OCI-LY7 (cell line): Measurements from ENCODE around the gene TMEM178B. TPM values are rescaled to one million over a fixed set of nuclear protein-coding genes. Genes with fewer than 3 reads are reported as not detected.

ENCODE experiments used
- BruUV-seq: library from RNA; stranded (reverse); fragments of 400-500 nt; replicated peaks from 2 replicates; lab custom pipeline; 2021; lab: Mats Ljungman, UMichigan
- CTCF ChIA-PET: fragments of 300-600 bp; sonication (Branson Sonifier 250); formaldehyde crosslinking; loops from one replicate; lab custom pipeline; 2022; ENCODE audit warnings: antibody characterized with exemption; ENCODE audit not compliant: unreplicated experiment; lab: Charles Lee
- POLR2A ChIA-PET: fragments of 300-600 bp; sonication (Branson Sonifier 250); formaldehyde crosslinking; loops from one replicate; lab custom pipeline; 2022; ENCODE audit warnings: antibody characterized with exemption; lab: Charles Lee
- DNase-seq: peaks from one replicate; pipeline ENCODE4 v3.0.0-alpha.2; 2015; ENCODE audit warnings: low spot score
- H2AFZ ChIP-seq: fragments of 200-600 bp; sonication (generic), shearing (Covaris generic); 2 replicates; pipeline ENCODE4 v1.6.1; 2014; ENCODE audit warnings: mild to moderate bottlenecking, antibody characterized with exemption, low read length, moderate library complexity
- H3K27ac ChIP-seq: fragments of 200-600 bp; sonication (generic); 2 replicates; pipeline ENCODE4 v1.5.1; 2014; ENCODE audit warnings: mixed run types, low read depth, mild to moderate bottlenecking, moderate library complexity, low read length, inconsistent platforms; ENCODE audit not compliant: poor library complexity, severe bottlenecking
- H3K36me3 ChIP-seq: fragments of 200-600 bp; sonication (generic); 2 replicates; pipeline ENCODE4 v1.6.1; 2014; ENCODE audit warnings: mild to moderate bottlenecking, antibody characterized with exemption, low read length, moderate library complexity, mixed read lengths; ENCODE audit not compliant: insufficient read depth
- H3K4me1 ChIP-seq: fragments of 200-600 bp; sonication (generic); 2 replicates; pipeline ENCODE4 v1.5.1; 2014; ENCODE audit warnings: mild to moderate bottlenecking, low read length; ENCODE audit not compliant: insufficient read depth, poor library complexity, severe bottlenecking
- H3K4me2 ChIP-seq: fragments of 200-600 bp; sonication (generic); 2 replicates; pipeline ENCODE4 v1.6.1; 2014; ENCODE audit warnings: mild to moderate bottlenecking, low read length
- H3K4me3 ChIP-seq: fragments of 200-600 bp; sonication (generic); 2 replicates; pipeline ENCODE4 v1.5.1; 2014; ENCODE audit warnings: mild to moderate bottlenecking, low read depth, low read length; ENCODE audit not compliant: poor library complexity, severe bottlenecking
- H3K79me2 ChIP-seq: fragments of 200-600 bp; sonication (generic); 2 replicates; pipeline ENCODE4 v1.6.1; 2016; ENCODE audit warnings: low read depth, mild to moderate bottlenecking, low read length, moderate library complexity, mixed read lengths; ENCODE audit not compliant: insufficient read depth
- H3K9me2 ChIP-seq: fragments of 200-600 bp; sonication (generic); 2 replicates; pipeline ENCODE4 v1.6.1; 2016; ENCODE audit warnings: mild to moderate bottlenecking, low read length, mixed read lengths; ENCODE audit not compliant: insufficient read depth
- H3K9me3 ChIP-seq: fragments of 200-600 bp; sonication (generic); 2 replicates; pipeline ENCODE4 v1.6.1; 2014; ENCODE audit warnings: mild to moderate bottlenecking, mixed run types, low read length, mixed read lengths
- H4K20me1 ChIP-seq: fragments of 200-600 bp; sonication (generic); 2 replicates; pipeline ENCODE4 v1.6.1; 2014; ENCODE audit warnings: mild to moderate bottlenecking, antibody characterized with exemption, low read length, moderate library complexity, mixed read lengths; ENCODE audit not compliant: insufficient read depth
- EZH2phosphoT487 ChIP-seq: fragments of 200-600 bp; sonication (generic); IDR thresholded peaks from 2 replicates; pipeline ENCODE4 v1.6.1; 2018; ENCODE audit warnings: low read depth, borderline replicate concordance, mild to moderate bottlenecking, mixed run types, antibody characterized with exemption, low read length, moderate library complexity, mixed read lengths
- intact Hi-C: fragments of 100-400 bp; cut with micrococcal nuclease; formaldehyde crosslinking; loops from one replicate; pipeline ENCODE4 v1.10.0; 2022; ENCODE audit not compliant: unreplicated experiment
- total RNA-seq, 2 experiments: library from RNA; depleted of rRNA in 1 of 2; stranded (reverse); fragments of >200 nt in 1 of 2; shearing (Covaris generic) in 1 of 2; gene quantifications; 2 replicates each; pipeline ENCODE4 v1.2.3, GENCODE V29; 2014 to 2022
- TF ChIP-seq, protein P1 (sequence below): fragments of 200-600 bp; sonication (generic); conservative IDR thresholded peaks from 2 replicates; pipeline ENCODE4 v1.5.1; 2014; ENCODE audit warnings: mild to moderate bottlenecking, antibody characterized with exemption, low read length, moderate library complexity, mixed read lengths

The TMEM178B gene
- total RNA-seq, 2 experiments from 2014 or later = not detected

DNA sequence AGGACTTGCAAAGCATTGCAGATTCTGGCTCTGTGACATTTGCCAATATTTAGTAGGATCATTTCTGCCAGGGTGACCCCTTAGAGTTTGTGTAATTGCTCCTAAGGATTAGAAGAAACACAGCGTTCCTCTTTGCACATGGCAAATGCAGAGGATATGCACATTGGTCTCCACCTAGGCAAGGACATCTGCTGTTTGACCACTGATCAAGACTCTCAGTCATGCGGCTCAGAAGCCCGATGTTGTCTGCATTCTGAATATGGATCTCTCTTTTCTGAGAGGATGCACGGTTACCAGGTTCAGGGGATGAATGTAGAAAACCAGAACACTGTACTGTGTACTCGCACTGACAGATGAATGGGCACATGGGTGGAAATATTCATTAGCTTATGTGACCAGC is 296.8 kb downstream of the TMEM178B start:
- no peak overlapping the region for H2AFZ ChIP-seq
- DNase-seq = no peak
- H3K27ac ChIP-seq = no peak overlapping the region
- POLR2A ChIA-PET = interaction anchor here (0.6 kb wide), 1 partner anchor 261 kb away, joined by 3 read pairs; no protein-coding TSS in a partner anchor
- H3K4me1 ChIP-seq = peaks cover 7% of the 10 kb centered on the region
- H3K4me2 ChIP-seq = no peak overlapping the region
- H3K9me2 ChIP-seq = no peaks in the 10 kb centered on the region
- no peaks in the 10 kb centered on the region for H4K20me1 ChIP-seq
- intact Hi-C loops = no loop called here
- no peaks in the 10 kb centered on the region for H3K9me3 ChIP-seq
- no peaks in the 10 kb centered on the region for H3K36me3 ChIP-seq
- H3K79me2 ChIP-seq = no peaks in the 10 kb centered on the region
- TF ChIP-seq, protein P1, sequence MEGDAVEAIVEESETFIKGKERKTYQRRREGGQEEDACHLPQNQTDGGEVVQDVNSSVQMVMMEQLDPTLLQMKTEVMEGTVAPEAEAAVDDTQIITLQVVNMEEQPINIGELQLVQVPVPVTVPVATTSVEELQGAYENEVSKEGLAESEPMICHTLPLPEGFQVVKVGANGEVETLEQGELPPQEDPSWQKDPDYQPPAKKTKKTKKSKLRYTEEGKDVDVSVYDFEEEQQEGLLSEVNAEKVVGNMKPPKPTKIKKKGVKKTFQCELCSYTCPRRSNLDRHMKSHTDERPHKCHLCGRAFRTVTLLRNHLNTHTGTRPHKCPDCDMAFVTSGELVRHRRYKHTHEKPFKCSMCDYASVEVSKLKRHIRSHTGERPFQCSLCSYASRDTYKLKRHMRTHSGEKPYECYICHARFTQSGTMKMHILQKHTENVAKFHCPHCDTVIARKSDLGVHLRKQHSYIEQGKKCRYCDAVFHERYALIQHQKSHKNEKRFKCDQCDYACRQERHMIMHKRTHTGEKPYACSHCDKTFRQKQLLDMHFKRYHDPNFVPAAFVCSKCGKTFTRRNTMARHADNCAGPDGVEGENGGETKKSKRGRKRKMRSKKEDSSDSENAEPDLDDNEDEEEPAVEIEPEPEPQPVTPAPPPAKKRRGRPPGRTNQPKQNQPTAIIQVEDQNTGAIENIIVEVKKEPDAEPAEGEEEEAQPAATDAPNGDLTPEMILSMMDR = no peak
- TF ChIP-seq EZH2phosphoT487 = no peak
- BruUV-seq = no TSS peak
- H3K4me3 ChIP-seq = no peak overlapping the region
- CTCF ChIA-PET = no interaction called here

DNA sequence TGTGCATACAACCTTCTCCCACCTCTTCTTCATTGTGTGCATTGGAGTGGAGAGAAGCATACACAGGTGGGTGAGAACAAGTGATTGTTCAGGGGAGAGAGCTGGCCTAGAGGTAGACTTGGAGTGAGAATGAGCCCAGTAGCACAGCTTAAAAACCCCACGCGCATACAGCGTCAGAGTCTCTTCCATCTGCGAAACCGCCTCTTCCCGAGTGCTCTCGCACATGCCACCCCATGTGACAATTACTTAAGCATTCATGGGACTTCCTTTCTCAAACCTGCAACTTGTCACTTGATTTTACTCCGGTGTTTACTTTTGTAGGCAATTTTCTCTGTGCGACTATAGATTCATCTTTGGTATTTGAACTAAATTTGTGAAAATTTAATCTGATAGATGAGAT is 300.6 kb downstream of the TMEM178B start:
- BruUV-seq = no TSS peak
- no peak for DNase-seq
- no peaks in the 10 kb centered on the region for H3K36me3 ChIP-seq
- ChIA-PET POLR2A (no interaction called here), CTCF (no interaction called here)
- H3K79me2 ChIP-seq = no peaks in the 10 kb centered on the region
- H3K9me2 ChIP-seq = no peaks in the 10 kb centered on the region
- H3K27ac ChIP-seq = no peak overlapping the region
- no peak overlapping the region for H3K4me3 ChIP-seq
- H3K4me2 ChIP-seq = no peak overlapping the region
- no peaks in the 10 kb centered on the region for H3K9me3 ChIP-seq
- no peaks in the 10 kb centered on the region for H4K20me1 ChIP-seq
- TF ChIP-seq, protein P1 = no peak
- no peak for TF ChIP-seq EZH2phosphoT487
- 0 out of 2 replicates have a peak overlapping the region, but pooled peaks have one; percentile 14 for H2AFZ ChIP-seq
- intact Hi-C loops = no loop called here
- peaks cover 9% of the 10 kb centered on the region for H3K4me1 ChIP-seq

DNA sequence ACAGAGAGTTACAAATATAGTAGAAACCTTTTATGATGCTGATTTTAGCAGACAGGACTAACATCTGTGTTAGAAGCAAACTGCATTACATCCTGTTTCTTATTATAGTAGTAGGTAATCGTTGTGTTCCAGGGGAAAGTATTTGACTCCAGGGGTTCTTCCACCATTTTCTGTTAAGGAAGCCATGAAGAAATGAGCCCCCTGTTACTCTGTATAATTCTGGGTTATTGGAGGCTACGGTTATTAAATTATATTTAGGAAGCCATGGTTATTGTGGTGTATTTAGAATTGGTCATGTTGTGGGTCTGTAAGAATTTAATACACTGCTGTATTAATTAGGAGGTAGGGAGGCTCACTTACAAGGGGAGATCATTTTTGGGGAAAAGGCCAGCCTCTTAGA is 301.6 kb downstream of the TMEM178B start:
- peak overlapping the region; percentile 14; the same call in 1 of the 2 replicates for H2AFZ ChIP-seq
- no peaks in the 10 kb centered on the region for H3K36me3 ChIP-seq
- DNase-seq = peak; percentile 2
- H4K20me1 ChIP-seq = no peaks in the 10 kb centered on the region
- no peaks in the 10 kb centered on the region for H3K9me2 ChIP-seq
- POLR2A ChIA-PET = interaction anchor here (1.5 kb wide), 1 partner anchor 13 kb away, joined by 3 read pairs; no protein-coding TSS in a partner anchor
- intact Hi-C loops = no loop called here
- CTCF ChIA-PET = no interaction called here
- TF ChIP-seq, protein P1 = no peak
- TF ChIP-seq EZH2phosphoT487 = no peak
- H3K4me1 ChIP-seq = peaks cover 9% of the 10 kb centered on the region
- BruUV-seq = no TSS peak
- no peak overlapping the region for H3K27ac ChIP-seq
- H3K79me2 ChIP-seq = no peaks in the 10 kb centered on the region
- H3K4me2 ChIP-seq = no peak overlapping the region; the same call in 1 of the 2 replicates
- H3K9me3 ChIP-seq = no peaks in the 10 kb centered on the region
- no peak overlapping the region for H3K4me3 ChIP-seq
